ENCODE data around the gene CLEC4G. TPM values are rescaled to one million over a fixed set of nuclear protein-coding genes. Genes with fewer than 3 reads are reported as not detected.
"Not testable (repeated sequence)": the region's sequence is repeated elsewhere in the genome, so short reads cannot be mapped to it uniquely, and the experiment has no call there.

The CLEC4G gene
- not detected in 2 replicates for total RNA-seq (2014; rRNA removed; shearing (Covaris generic))

- DNase-seq (ENCODE audit: low read depth), result no peak
Observed at GRCh38 chr19:7732045-7732444, at the start of gene CLEC4G. Gene CLEC4G, minus strand, starts transcription at chr19:7732110. Its CDS starts 8 bp downstream, at chr19:7732102.

GRCh38 chr19:7781157-7781556 lies 49.2 kb upstream of the CLEC4G start:
- DNase-seq (ENCODE audit: low read depth), result no peak

- DNase-seq (ENCODE audit: low read depth), result no peak
Observed at GRCh38 chr19:7779631-7780486, 47.9 kb upstream of the CLEC4G start.

- no peak for DNase-seq (ENCODE audit: low read depth)
Observed at GRCh38 chr19:7778081-7778480, 46.2 kb upstream of the CLEC4G start.

- no peak for DNase-seq (ENCODE audit: low read depth)
Observed at GRCh38 chr19:7775761-7776160, 43.9 kb upstream of the CLEC4G start.

- no peak for DNase-seq (ENCODE audit: low read depth)
Observed at GRCh38 chr19:7773841-7774240, 41.9 kb upstream of the CLEC4G start.

GRCh38 chr19:7772752-7773291 lies 40.9 kb upstream of the CLEC4G start:
- no peak for DNase-seq (ENCODE audit: low read depth)

GRCh38 chr19:7771072-7771471 lies 39.2 kb upstream of the CLEC4G start:
- DNase-seq (ENCODE audit: low read depth), result no peak

GRCh38 chr19:7769171-7769570 lies 37.3 kb upstream of the CLEC4G start:
- DNase-seq (ENCODE audit: low read depth), result no peak

GRCh38 chr19:7767487-7767886 lies 35.6 kb upstream of the CLEC4G start:
- no peak for DNase-seq (ENCODE audit: low read depth)

GRCh38 chr19:7766535-7766934 lies 34.6 kb upstream of the CLEC4G start:
- no peak for DNase-seq (ENCODE audit: low read depth)

GRCh38 chr19:7765043-7765442 lies 33.1 kb upstream of the CLEC4G start:
- DNase-seq (ENCODE audit: low read depth), result not testable (repeated sequence)

- not testable (repeated sequence) for DNase-seq (ENCODE audit: low read depth)
Observed at GRCh38 chr19:7764157-7764556, 32.2 kb upstream of the CLEC4G start.

GRCh38 chr19:7763696-7764095 lies 31.8 kb upstream of the CLEC4G start:
- no peak for DNase-seq (ENCODE audit: low read depth)

GRCh38 chr19:7762719-7763293 lies 30.9 kb upstream of the CLEC4G start, which contains the start of gene CLEC4M:
Gene CLEC4M, plus strand, starts transcription at chr19:7763243. Its CDS starts 24 bp downstream, at chr19:7763267.
- DNase-seq (ENCODE audit: low read depth), result no peak

- DNase-seq (ENCODE audit: low read depth), result no peak
Observed at GRCh38 chr19:7759156-7759555, 27.2 kb upstream of the CLEC4G start.

GRCh38 chr19:7757358-7757757 lies 25.4 kb upstream of the CLEC4G start:
- no peak for DNase-seq (ENCODE audit: low read depth)

- DNase-seq (ENCODE audit: low read depth), result no peak
Observed at GRCh38 chr19:7756258-7756657, 24.3 kb upstream of the CLEC4G start.

GRCh38 chr19:7751157-7751783 lies 19.4 kb upstream of the CLEC4G start:
- no peak for DNase-seq (ENCODE audit: low read depth)

GRCh38 chr19:7748756-7749155 lies 16.8 kb upstream of the CLEC4G start:
- peak; percentile 54 for DNase-seq (ENCODE audit: low read depth)

GRCh38 chr19:7748171-7748570 lies 16.3 kb upstream of the CLEC4G start:
- no peak for DNase-seq (ENCODE audit: low read depth)

Measured in M059J (cell line).